GM12878 (cell line): ENCODE measurements around the gene ZNF124. TPM values are rescaled to one million over a fixed set of nuclear protein-coding genes. Genes with fewer than 3 reads are reported as not detected.

Source experiments
- ASH2L ChIP-seq: fragments of 300-600, 200-600 bp; sonication (generic); IDR thresholded peaks from 2 replicates; pipeline ENCODE4 v1.6.1; 2017; ENCODE audit warnings: low read depth, mild to moderate bottlenecking, borderline replicate concordance
- CBFB ChIP-seq: IDR thresholded peaks from 2 replicates; pipeline ENCODE4 v1.6.1; 2016; ENCODE audit warnings: antibody characterized with exemption, low read depth
- CBX3 ChIP-seq: fragments of 200-600 bp; sonication (generic); IDR thresholded peaks from 2 replicates; pipeline ENCODE4 v1.6.1; 2016; ENCODE audit warnings: low read depth, borderline replicate concordance
- CHD1 ChIP-seq: IDR thresholded peaks from 2 replicates; pipeline ENCODE4 v1.6.1; 2012; ENCODE audit warnings: low read depth, low read length, improper control_type of control experiment
- DPF2 ChIP-seq: fragments of 450-650 bp; IDR thresholded peaks from 2 replicates; pipeline ENCODE4 v1.6.1; 2017; ENCODE audit warnings: mild to moderate bottlenecking
- ESRRA ChIP-seq: IDR thresholded peaks from 2 replicates; pipeline ENCODE4 v1.6.1; 2012; ENCODE audit warnings: mild to moderate bottlenecking, low read length, improper control_type of control experiment
- FOS ChIP-seq: IDR thresholded peaks from 3 replicates; pipeline ENCODE4 v1.6.1; 2011; ENCODE audit warnings: borderline replicate concordance; ENCODE audit not compliant: insufficient read length; ENCODE audit errors: extremely low read depth
- FOXK2 ChIP-seq: fragments of 450-650 bp; IDR thresholded peaks from 2 replicates; pipeline ENCODE4 v1.6.1; 2017; ENCODE audit warnings: mild to moderate bottlenecking, moderate library complexity
- IKZF2 ChIP-seq, 2 experiments: fragments of 450-650 bp; IDR thresholded peaks; 2 replicates each; pipeline ENCODE4 v1.6.1; 2017; ENCODE audit warnings: mild to moderate bottlenecking in 2 of 2, moderate library complexity in 2 of 2
- LARP7 ChIP-seq: fragments of 450-650 bp; IDR thresholded peaks from 2 replicates; pipeline ENCODE4 v1.6.1; 2017; ENCODE audit warnings: mild to moderate bottlenecking
- NFIC ChIP-seq: IDR thresholded peaks from 2 replicates; pipeline ENCODE4 v1.6.1; 2012; ENCODE audit warnings: low read depth, mild to moderate bottlenecking, inconsistent platforms, low read length, moderate library complexity
- NFYB ChIP-seq: IDR thresholded peaks from 2 replicates; pipeline ENCODE4 v1.6.1; 2011; ENCODE audit warnings: low read depth, mild to moderate bottlenecking, low read length, improper control_type of control experiment, moderate library complexity; ENCODE audit not compliant: insufficient read depth
- POLR2AphosphoS2 ChIP-seq: IDR thresholded peaks from 2 replicates; pipeline ENCODE4 v1.6.1; 2011; ENCODE audit warnings: low read depth, mild to moderate bottlenecking, low read length, improper control_type of control experiment, moderate library complexity
- RB1 ChIP-seq: fragments of 450-650 bp; formaldehyde crosslinking; IDR thresholded peaks from 2 replicates; pipeline ENCODE4 v1.6.1; 2017; ENCODE audit warnings: mild to moderate bottlenecking, borderline replicate concordance
- SIX5 ChIP-seq: IDR thresholded peaks from 2 replicates; pipeline ENCODE4 v1.6.1; 2011; ENCODE audit warnings: mild to moderate bottlenecking, low read depth, low read length, moderate library complexity; ENCODE audit not compliant: severe bottlenecking
- TAF1 ChIP-seq: IDR thresholded peaks from 2 replicates; pipeline ENCODE4 v1.6.1; 2011; ENCODE audit warnings: mild to moderate bottlenecking, low read depth, low read length, borderline replicate concordance
- TCF3 ChIP-seq: IDR thresholded peaks from 2 replicates; pipeline ENCODE4 v1.6.1; 2012; ENCODE audit warnings: low read depth, mild to moderate bottlenecking, low read length, borderline replicate concordance; ENCODE audit not compliant: insufficient read depth
- TCF7 ChIP-seq: IDR thresholded peaks from 2 replicates; pipeline ENCODE4 v1.6.1; 2014; ENCODE audit warnings: antibody characterized with exemption, borderline replicate concordance
- ZBTB11 ChIP-seq: fragments of 450-650 bp; formaldehyde crosslinking; IDR thresholded peaks from 2 replicates; pipeline ENCODE4 v1.5.0; 2022; ENCODE audit warnings: mild to moderate bottlenecking, missing genetic modification characterization
- ZBTB4 ChIP-seq: fragments of 450-650 bp; formaldehyde crosslinking; IDR thresholded peaks from 2 replicates; pipeline ENCODE4 v1.4.0; 2022; ENCODE audit warnings: mild to moderate bottlenecking, moderate library complexity
- ZSCAN29 ChIP-seq: fragments of 450-650 bp; IDR thresholded peaks from 2 replicates; pipeline ENCODE4 v1.6.1; 2017; ENCODE audit warnings: mild to moderate bottlenecking, moderate library complexity
- polyA plus RNA-seq, 11 experiments: library from polyadenylated mRNA; depleted of rRNA in 4 of 11; unstranded in 6 of 11; stranded (reverse) in 5 of 11; fragments of >200 nt; fragmentation: Nextera tagmentation in 4 of 11; fragmentation: Illumina TruSeq in 1 of 11; extraction: Ambion mirVana in 4 of 11; extraction: Trizol in 1 of 11; gene quantifications; 1 replicate in 1 of 11; 2 replicates in 10 of 11; pipeline versions ENCODE4 v1.2.1 to v1.2.3, GENCODE V29; 2011 to 2016; ENCODE audit warnings: inconsistent platforms in 2 of 11, missing spikeins in 2 of 11, low read depth in 1 of 11
- total RNA-seq, 4 experiments: library from RNA; depleted of rRNA in 3 of 4; stranded (reverse); fragments of >200 nt in 3 of 4; fragmentation: Illumina TruSeq in 1 of 4; extraction: Trizol in 1 of 4; gene quantifications; 2 replicates each; pipeline versions ENCODE4 v1.2.1 to v1.2.3, GENCODE V29; 2013 to 2021

Gene ZNF124
- total and polyA plus RNA-seq, 10 of the 15 experiments (the other 5 are each of a cell fraction or from before 2014, with no cell fraction given) = 6.8 to 37.5 (median 12.5) TPM

- TF ChIP-seq ZBTB11 (CRISPR knock-in tag) (no peak), TCF3 (peak; percentile 60; the same call in 1 of the 2 replicates), CBFB (0 out of 2 replicates have a peak, but pooled peaks have one; percentile 42), IKZF2 (IDR thresholded peaks at IDR 0.05) (no peak; a peak in 1 of 4 replicates), CHD1 (no peak), NFYB (peak; percentile 89), SIX5 (no peak), POLR2AphosphoS2 (peak; percentile 81; the same call in 1 of the 2 replicates), ASH2L (0 out of 2 replicates have a peak, but pooled peaks have one; percentile 52), FOS (peak; percentile 33), CBX3 (no peak), TCF7 (no peak), ESRRA (no peak), DPF2 (peak; percentile 87), RB1 (peak; percentile 52; the same call in 1 of the 2 replicates), FOXK2 (no peak), LARP7 (peak; percentile 88; the same call in 1 of the 2 replicates), ZBTB4 (CRISPR knock-in tag) (no peak), ZSCAN29 (no peak), TAF1 (peak; percentile 30; the same call in 1 of the 2 replicates), NFIC (no peak)
These were observed 38.7 kb upstream of the ZNF124 start (continued) for GRCh38 chr1:247210376-247211117.
